LNCaP clone FGC (cell line): Measurements from ENCODE around the gene FXYD5.

Experiments used
- DNase-seq: peaks from one replicate; pipeline ENCODE4 v3.0.0-alpha.2; 2011; ENCODE audit warnings: low read depth
- H3K4me3 ChIP-seq: 2 replicates; pipeline ENCODE4 v1.5.1; 2011; ENCODE audit warnings: mild to moderate bottlenecking, low read depth, low read length, control low read depth
- TF ChIP-seq, protein P1 (sequence below): IDR thresholded peaks from 2 replicates; pipeline ENCODE4 v1.5.1; 2012; ENCODE audit warnings: mild to moderate bottlenecking; ENCODE audit not compliant: control insufficient read depth, insufficient read depth; ENCODE audit errors: extremely low read depth

FXYD5 gene

DNA sequence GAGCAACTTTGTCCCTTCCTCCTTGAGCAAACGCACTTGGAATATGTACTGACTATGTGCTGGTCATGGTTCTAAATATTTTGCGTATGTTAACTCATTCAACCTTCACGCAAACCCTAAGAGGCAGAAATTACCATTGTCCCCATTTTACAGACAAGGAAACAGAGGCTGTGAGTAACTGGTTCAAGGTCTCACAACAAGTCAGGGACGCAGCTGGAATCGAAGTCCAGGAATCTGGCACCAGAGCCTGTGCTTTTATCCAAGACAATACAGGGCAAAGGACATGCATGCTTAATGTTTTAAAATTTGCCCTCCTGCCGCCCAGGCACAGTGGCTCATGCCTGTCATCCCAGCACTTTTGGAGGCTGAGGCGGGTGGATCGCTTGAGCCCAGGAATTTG lies 5.1 kb downstream of the FXYD5 start:
- DNase-seq, result no peak
- no peak overlapping the region for H3K4me3 ChIP-seq
- TF ChIP-seq, protein P1, sequence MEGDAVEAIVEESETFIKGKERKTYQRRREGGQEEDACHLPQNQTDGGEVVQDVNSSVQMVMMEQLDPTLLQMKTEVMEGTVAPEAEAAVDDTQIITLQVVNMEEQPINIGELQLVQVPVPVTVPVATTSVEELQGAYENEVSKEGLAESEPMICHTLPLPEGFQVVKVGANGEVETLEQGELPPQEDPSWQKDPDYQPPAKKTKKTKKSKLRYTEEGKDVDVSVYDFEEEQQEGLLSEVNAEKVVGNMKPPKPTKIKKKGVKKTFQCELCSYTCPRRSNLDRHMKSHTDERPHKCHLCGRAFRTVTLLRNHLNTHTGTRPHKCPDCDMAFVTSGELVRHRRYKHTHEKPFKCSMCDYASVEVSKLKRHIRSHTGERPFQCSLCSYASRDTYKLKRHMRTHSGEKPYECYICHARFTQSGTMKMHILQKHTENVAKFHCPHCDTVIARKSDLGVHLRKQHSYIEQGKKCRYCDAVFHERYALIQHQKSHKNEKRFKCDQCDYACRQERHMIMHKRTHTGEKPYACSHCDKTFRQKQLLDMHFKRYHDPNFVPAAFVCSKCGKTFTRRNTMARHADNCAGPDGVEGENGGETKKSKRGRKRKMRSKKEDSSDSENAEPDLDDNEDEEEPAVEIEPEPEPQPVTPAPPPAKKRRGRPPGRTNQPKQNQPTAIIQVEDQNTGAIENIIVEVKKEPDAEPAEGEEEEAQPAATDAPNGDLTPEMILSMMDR, result no peak

DNA sequence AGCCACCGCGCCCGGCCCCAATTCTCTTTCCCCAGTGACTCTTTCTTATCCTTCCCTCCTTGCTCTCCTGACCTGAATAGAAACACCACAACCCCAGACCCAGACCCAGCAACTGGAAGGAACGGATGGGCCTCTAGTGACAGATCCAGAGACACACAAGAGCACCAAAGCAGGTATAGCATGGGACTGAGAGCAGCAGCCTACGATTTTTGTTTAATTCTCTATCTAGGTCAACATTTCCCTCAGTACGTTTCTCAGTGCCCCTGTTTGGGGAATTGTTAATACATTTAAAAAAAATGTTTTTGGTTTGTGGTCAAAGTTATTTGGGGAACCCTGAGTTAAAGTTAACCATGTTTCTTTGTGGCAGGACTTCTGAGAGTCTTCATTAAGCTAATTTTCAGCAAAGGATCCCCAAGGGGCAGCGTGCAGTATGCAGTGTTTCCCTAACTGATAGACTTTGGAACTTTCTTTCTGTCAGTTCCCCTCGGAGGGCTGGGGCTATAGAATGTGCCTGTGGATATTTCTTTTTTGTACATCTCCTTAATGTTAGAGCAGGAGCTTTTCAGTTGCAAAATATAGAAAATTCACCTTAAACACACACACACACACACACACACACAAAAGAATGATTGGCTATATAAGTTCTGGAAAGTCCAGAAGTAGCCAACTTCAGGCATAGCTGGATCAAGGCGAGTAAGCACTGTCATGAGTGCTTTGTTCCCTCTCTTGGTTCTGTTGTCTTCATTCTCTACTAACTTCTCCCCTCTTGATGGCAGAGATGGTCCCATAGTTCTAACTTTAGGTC lies 6.3 kb downstream of the FXYD5 start:
- no peak for DNase-seq
- no peak overlapping the region for H3K4me3 ChIP-seq
- TF ChIP-seq, protein P1, result no peak

DNA sequence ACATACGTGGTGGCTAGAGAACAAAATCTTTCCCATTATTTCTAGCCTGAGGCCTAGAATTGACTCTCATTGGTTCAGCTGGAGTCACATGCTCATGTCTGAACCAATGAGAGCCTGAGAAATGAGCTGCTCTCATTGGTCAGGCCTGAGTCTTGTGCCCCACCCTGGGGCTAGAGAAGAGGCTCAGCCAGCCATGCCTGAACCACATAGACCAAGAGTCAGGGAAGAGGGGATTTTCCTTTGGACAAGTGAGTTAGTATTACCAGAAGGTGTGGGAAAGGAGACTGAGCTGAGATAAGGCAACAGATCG lies 6.9 kb downstream of the FXYD5 start:
- TF ChIP-seq, protein P1, result no peak

DNA sequence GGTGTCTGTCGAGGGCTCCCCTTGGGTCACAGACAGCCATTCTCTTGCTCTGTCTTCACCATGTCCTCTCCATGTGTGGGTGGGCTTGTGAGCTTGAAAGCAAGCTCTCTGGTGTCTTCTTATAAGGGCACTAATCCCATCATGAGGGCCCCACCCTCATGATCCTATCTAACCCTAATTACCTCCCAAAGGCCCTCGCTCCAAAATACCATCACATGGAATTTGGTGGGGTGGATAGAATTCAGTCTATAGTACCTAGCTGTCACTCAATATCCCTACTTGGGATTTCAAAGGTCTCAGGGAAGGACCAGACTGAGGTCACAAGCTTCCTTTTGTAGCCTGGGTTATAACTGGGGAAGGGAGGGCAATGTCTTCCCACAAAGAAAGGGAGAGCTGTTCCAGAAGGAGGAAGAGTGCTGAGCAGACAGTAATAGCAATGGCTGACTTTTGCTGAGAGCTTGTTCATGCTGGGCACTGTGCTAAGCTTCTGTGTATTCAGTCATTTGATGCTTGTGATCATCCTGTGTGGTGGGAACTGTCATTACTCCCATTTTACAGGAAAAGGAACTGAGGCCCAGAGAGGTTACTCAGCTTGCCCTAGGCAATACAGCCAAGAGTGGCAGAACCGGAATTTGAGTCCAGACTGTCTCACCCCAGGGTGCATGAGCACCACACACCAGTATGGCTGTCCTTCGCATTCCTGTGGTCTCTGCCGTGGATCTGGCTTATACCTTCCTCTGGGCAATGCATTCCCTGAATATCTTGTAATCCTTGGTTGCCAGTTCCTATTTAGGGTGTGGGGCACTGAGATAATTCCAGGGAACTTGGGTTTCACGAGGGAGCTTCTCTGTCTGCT lies 8.2 kb downstream of the FXYD5 start:
- H3K4me3 ChIP-seq, result no peak overlapping the region
- TF ChIP-seq, protein P1, result no peak
- no peak for DNase-seq

More for the DNA sequence above, 6.9 kb downstream of the FXYD5 start:
- no peak for DNase-seq
- H3K4me3 ChIP-seq, result no peak overlapping the region

DNA sequence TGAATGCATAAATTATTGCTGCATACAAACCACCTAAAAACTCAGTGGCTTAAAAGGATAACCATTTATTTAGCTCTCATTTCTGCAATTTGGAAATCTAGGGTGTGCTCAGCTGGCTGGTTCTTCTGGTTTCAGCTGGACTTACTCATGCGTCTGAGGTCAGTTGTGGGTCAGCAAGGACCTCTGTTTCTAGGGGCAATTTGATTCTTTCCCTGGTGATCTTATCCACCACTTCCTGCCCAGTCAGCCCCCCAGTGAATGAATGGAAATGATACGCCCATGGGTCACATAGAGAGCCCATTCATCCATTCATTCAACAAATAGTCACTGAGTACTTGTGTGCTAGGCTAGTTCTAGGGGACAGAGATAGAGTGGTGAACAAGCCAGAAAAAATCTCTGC lies 9.9 kb downstream of the FXYD5 start:
- TF ChIP-seq, protein P1, result no peak
- H3K4me3 ChIP-seq, result no peak overlapping the region
- no peak for DNase-seq

DNA sequence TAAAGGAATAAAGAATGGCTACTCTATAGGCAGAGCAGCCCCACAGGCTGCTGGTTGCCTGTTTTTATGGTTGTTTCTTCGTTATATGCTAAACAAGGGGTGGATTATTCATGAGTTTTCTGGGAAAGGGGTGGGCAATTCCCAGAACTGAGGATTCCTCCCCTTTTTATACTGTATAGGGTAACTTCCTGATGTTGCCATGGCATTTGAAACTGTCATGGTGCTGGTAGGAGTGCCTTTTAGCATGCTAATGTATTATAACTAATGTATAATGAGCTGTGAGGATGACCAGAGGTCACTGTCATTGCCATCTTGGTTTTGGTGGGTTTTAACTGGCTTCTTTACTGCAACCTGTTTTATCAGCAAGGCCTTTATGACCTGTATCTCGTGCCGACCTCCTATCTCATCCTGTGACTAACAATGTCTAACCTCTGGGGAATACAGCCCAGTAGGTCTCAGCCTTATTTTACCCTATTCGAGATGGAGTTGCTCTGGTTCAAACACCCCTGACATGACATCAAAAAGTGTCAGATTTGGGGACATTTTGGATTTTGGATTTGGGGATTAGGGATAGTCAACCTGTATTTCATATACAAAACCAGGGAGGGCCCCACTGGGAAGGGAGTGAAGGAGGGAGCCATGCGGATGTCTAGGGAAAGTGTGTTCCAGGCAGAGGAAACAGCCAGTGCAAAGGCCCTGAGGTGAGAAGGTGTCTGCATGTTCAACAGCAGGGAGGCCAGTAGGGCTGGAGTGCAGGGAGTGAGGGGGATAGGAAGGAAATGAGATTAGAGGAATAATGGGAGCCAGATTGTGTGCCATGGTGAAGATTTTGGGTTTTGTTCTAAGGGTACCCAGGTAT lies 10.9 kb downstream of the FXYD5 start:
- TF ChIP-seq, protein P1, result no peak
- H3K4me3 ChIP-seq, result no peak overlapping the region
- DNase-seq, result no peak
